GM12878 (cell line): ENCODE results near the gene SARDH. TPM values are rescaled to one million over a fixed set of nuclear protein-coding genes. Genes with fewer than 3 reads are reported as not detected.

Experiments used
- ATAC-seq: fragments of 200-7000 bp; cut with Tn5 transposase; 3 replicates; pipeline ENCODE4 v1.9.1; 2020; ENCODE audit warnings: mild to moderate bottlenecking, moderate library complexity
- BruUV-seq: library from RNA; stranded (reverse); fragments of 400-500 nt; replicated peaks from 2 replicates; lab custom pipeline; 2021; lab: Mats Ljungman, UMichigan
- CTCF ChIA-PET: fragments of 300-600 bp; sonication (Branson Sonifier 250); formaldehyde crosslinking; extraction: SDS; loops from one replicate; lab custom pipeline; 2021; ENCODE audit warnings: inconsistent platforms; lab: Yijun Ruan, JAX
- POLR2A ChIA-PET: fragments of 350-600 bp; formaldehyde crosslinking; extraction: SDS; loops from one replicate; lab custom pipeline; 2021; ENCODE audit warnings: inconsistent platforms; lab: Charles Lee
- RAD21 ChIA-PET: fragments of 300-600 bp; sonication (Branson Sonifier 250); formaldehyde crosslinking; loops from one replicate; lab custom pipeline; 2023; ENCODE audit warnings: antibody characterized with exemption; ENCODE audit not compliant: unreplicated experiment; lab: Charles Lee
- SMC1A ChIA-PET: fragments of 300-600 bp; sonication (Branson Sonifier 250); formaldehyde crosslinking; loops from one replicate; lab custom pipeline; 2023; ENCODE audit not compliant: unreplicated experiment, uncharacterized antibody; lab: Charles Lee
- DNase-seq: peaks from one replicate; pipeline ENCODE4 v3.0.0-alpha.2; 2011; ENCODE audit warnings: low read depth, low spot score
- FAIRE-seq: peaks from 3 replicates; lab custom pipeline; 2011; peaks lifted over from hg19 to GRCh38; lab: Jason Lieb, UNC
- H2AFZ ChIP-seq: 2 replicates; pipeline ENCODE4 v1.6.0; 2011; ENCODE audit warnings: low read depth, low read length, control low read depth; ENCODE audit not compliant: control insufficient read depth
- H3K27ac ChIP-seq: 2 replicates; pipeline ENCODE4 v1.5.1; 2011; ENCODE audit warnings: control low read depth; ENCODE audit not compliant: control insufficient read depth, insufficient read depth
- H3K27me3 ChIP-seq, 2 experiments: replicated peaks in 1 of 2; 2 replicates each; pipeline versions ENCODE4 v1.6.0 to v1.6.1; 2011; ENCODE audit warnings: low read length in 1 of 2; ENCODE audit not compliant: control insufficient read depth in 2 of 2, insufficient read depth in 2 of 2
- H3K36me3 ChIP-seq, 2 experiments: 2 replicates each; pipeline ENCODE4 v1.5.1; 2011; ENCODE audit warnings: low read length in 1 of 2; ENCODE audit not compliant: control insufficient read depth in 2 of 2, insufficient read depth in 2 of 2
- H3K4me1 ChIP-seq: 2 replicates; pipeline ENCODE4 v1.6.1; 2011; ENCODE audit warnings: mild to moderate bottlenecking, low read length, moderate library complexity, mixed read lengths; ENCODE audit not compliant: control insufficient read depth, insufficient read depth
- H3K4me2 ChIP-seq: 2 replicates; pipeline ENCODE4 v1.6.0; 2011; ENCODE audit warnings: control low read depth; ENCODE audit not compliant: control insufficient read depth, insufficient read depth
- H3K4me3 ChIP-seq: fragments of 200-600 bp; sonication (generic); 2 replicates; pipeline ENCODE4 v1.5.1; 2016
- H3K79me2 ChIP-seq: 2 replicates; pipeline ENCODE4 v1.6.0; 2011; ENCODE audit warnings: low read length; ENCODE audit not compliant: control insufficient read depth, insufficient read depth
- H3K9ac ChIP-seq: 2 replicates; pipeline ENCODE4 v1.8.0; 2011; ENCODE audit warnings: low read length, control low read depth, mixed read lengths; ENCODE audit not compliant: control insufficient read depth, insufficient read depth
- H3K9me3 ChIP-seq: replicated peaks from 3 replicates; pipeline ENCODE4 v1.5.1; 2011; ENCODE audit warnings: mild to moderate bottlenecking, low read length; ENCODE audit not compliant: control insufficient read depth, insufficient read depth
- H4K20me1 ChIP-seq: 2 replicates; pipeline ENCODE4 v1.6.0; 2011; ENCODE audit not compliant: control insufficient read depth, insufficient read depth
- ATF7 ChIP-seq: fragments of 450-650 bp; IDR thresholded peaks from 2 replicates; pipeline ENCODE4 v1.6.1; 2016; ENCODE audit warnings: low read depth, mild to moderate bottlenecking
- BCL3 ChIP-seq: IDR thresholded peaks from 2 replicates; pipeline ENCODE4 v1.6.1; 2011; ENCODE audit warnings: borderline replicate concordance, low read depth, mild to moderate bottlenecking, moderate library complexity, low read length; ENCODE audit not compliant: insufficient read depth, poor library complexity, severe bottlenecking
- CBFB ChIP-seq: IDR thresholded peaks from 2 replicates; pipeline ENCODE4 v1.6.1; 2016; ENCODE audit warnings: antibody characterized with exemption, low read depth
- KAT2A ChIP-seq: conservative IDR thresholded peaks from 2 replicates; pipeline ENCODE4 v1.6.1; 2011; ENCODE audit warnings: low read depth, low read length; ENCODE audit not compliant: control insufficient read depth
- NFIC ChIP-seq: IDR thresholded peaks from 2 replicates; pipeline ENCODE4 v1.6.1; 2012; ENCODE audit warnings: low read depth, mild to moderate bottlenecking, inconsistent platforms, low read length, moderate library complexity
- NFYA ChIP-seq: IDR thresholded peaks from 2 replicates; pipeline ENCODE4 v1.6.1; 2011; ENCODE audit warnings: low read depth, mild to moderate bottlenecking, low read length, improper control_type of control experiment, borderline replicate concordance
- PAX8 ChIP-seq: fragments of 450-650 bp; IDR thresholded peaks from 2 replicates; pipeline ENCODE4 v1.6.1; 2017; ENCODE audit warnings: mild to moderate bottlenecking, moderate library complexity
- POLR2AphosphoS2 ChIP-seq: IDR thresholded peaks from 2 replicates; pipeline ENCODE4 v1.6.1; 2011; ENCODE audit warnings: low read depth, mild to moderate bottlenecking, low read length, improper control_type of control experiment, moderate library complexity
- ZNF384 ChIP-seq: IDR thresholded peaks from 2 replicates; pipeline ENCODE4 v1.6.1; 2012; ENCODE audit warnings: low read depth, mild to moderate bottlenecking, low read length, improper control_type of control experiment, borderline replicate concordance
- WGBS: methylation state at CpG from one replicate; pipeline ENCODE4 v1.1.6; 2016; ENCODE audit warnings: low lambda C conversion rate; ENCODE audit not compliant: insufficient replicate concordance, insufficient coverage; ENCODE audit errors: missing lambda C conversion rate; 5-methylcytosine and 5-hydroxymethylcytosine counted together
- in situ Hi-C: fragments of 300-500 bp; cut with MboI; formaldehyde crosslinking; loops from 9 replicates; pipeline ENCODE4 v1.14.3; 2018; ENCODE audit warnings: mixed read lengths
- intact Hi-C: fragments of 100-400 bp; cut with micrococcal nuclease; formaldehyde crosslinking; loops from one replicate; pipeline ENCODE4 v1.14.2; 2022; ENCODE audit not compliant: unreplicated experiment
- polyA plus RNA-seq, 11 experiments: library from polyadenylated mRNA; depleted of rRNA in 4 of 11; unstranded in 6 of 11; stranded (reverse) in 5 of 11; fragments of >200 nt; fragmentation: Nextera tagmentation in 4 of 11; fragmentation: Illumina TruSeq in 1 of 11; extraction: Ambion mirVana in 4 of 11; extraction: Trizol in 1 of 11; gene quantifications; 1 replicate in 1 of 11; 2 replicates in 10 of 11; pipeline versions ENCODE4 v1.2.1 to v1.2.3, GENCODE V29; 2011 to 2016; ENCODE audit warnings: inconsistent platforms in 2 of 11, missing spikeins in 2 of 11, low read depth in 1 of 11
- total RNA-seq, 4 experiments: library from RNA; depleted of rRNA in 3 of 4; stranded (reverse); fragments of >200 nt in 3 of 4; fragmentation: Illumina TruSeq in 1 of 4; extraction: Trizol in 1 of 4; gene quantifications; 2 replicates each; pipeline versions ENCODE4 v1.2.1 to v1.2.3, GENCODE V29; 2013 to 2021

SARDH gene
- total and polyA plus RNA-seq, 10 of the 15 experiments (the other 5 are each of a cell fraction or from before 2014, with no cell fraction given) = 0.03 to 0.15 (median 0.10) TPM; not detected in 6

GRCh38 chr9:133738640-133739225 is 581 bp upstream of the SARDH start:
- ATAC-seq = no peak
- peak overlapping the region; percentile 64; the same call in 1 of the 2 replicates for H3K4me2 ChIP-seq
- H3K79me2 ChIP-seq = no peaks in the 10 kb centered on the region
- TF ChIP-seq ZNF384 (no peak), BCL3 (no peak), NFIC (no peak), POLR2AphosphoS2 (no peak), CBFB (no peak), PAX8 (no peak), ATF7 (no peak), KAT2A (no peak), NFYA (no peak)
- no peaks in the 10 kb centered on the region for H4K20me1 ChIP-seq
- H3K27ac ChIP-seq = no peak overlapping the region
- in situ Hi-C loops (no loop called here), intact Hi-C loops (no loop called here)
- H3K4me3 ChIP-seq = no peak overlapping the region
- SMC1A ChIA-PET = interaction anchor here (1.9 kb wide), 1 partner anchor 255 kb away, joined by 8 read pairs; no protein-coding TSS in a partner anchor
- H3K4me1 ChIP-seq = no peaks in the 10 kb centered on the region
- RAD21 ChIA-PET = interaction anchor here (1.2 kb wide), 1 partner anchor 255 kb away, joined by 3 read pairs; no protein-coding TSS in a partner anchor
- H3K9ac ChIP-seq = no peak overlapping the region
- BruUV-seq = no TSS peak
- POLR2A ChIA-PET = no interaction called here
- FAIRE-seq = no peak
- WGBS = 44% methylated on average over 13 of the region's 13 CpGs
- no peak overlapping the region for H2AFZ ChIP-seq
- no peak for DNase-seq
- no peaks in the 10 kb centered on the region; a peak in 1 of 4 replicates for H3K36me3 ChIP-seq
- no peaks in the 10 kb centered on the region for H3K9me3 ChIP-seq
- H3K27me3 ChIP-seq = no peaks in the 10 kb centered on the region; a peak in 1 of 4 replicates
- CTCF ChIA-PET = interaction anchor here (1.3 to 2.0 kb wide), 2 partner anchors 12 to 255 kb away, joined by 5 read pairs; no protein-coding TSS in a partner anchor
